ENCODE results near the gene SNAP47. TPM values are rescaled to one million over a fixed set of nuclear protein-coding genes. Genes with fewer than 3 reads are reported as not detected.

Gene SNAP47
- total and polyA plus RNA-seq, 9 of the 15 experiments (the other 6 are each of a cell fraction or from before 2014, with no cell fraction given), result 2.5 to 41.3 (median 32.6) TPM

DNA sequence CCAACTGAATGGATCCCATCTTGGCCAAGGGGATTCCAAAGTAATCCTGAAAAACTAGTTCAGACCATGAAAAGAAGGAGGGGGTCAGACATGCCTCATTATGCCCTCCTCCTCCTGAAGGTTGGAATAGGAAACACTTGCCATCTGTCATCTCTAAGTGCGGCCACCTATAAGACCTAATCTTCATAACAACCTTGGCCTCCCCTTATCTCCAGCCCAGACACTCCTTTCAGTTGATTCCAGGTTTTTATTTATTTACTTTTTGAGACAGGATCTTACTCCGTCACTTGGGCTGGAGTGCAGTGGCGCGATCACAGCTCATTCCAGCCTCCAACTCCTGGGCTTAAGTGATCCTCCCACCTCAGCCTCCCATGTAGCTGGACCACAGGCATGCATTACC lies 19.7 kb downstream of the SNAP47 start:
- peaks cover under 1% of the 10 kb centered on the region for H3K9me1 ChIP-seq (ENCODE audit: control insufficient read depth, insufficient read depth, low read length)
- no peak for FAIRE-seq
- H3K4me2 ChIP-seq (ENCODE audit: insufficient read depth, low read length), result no peak overlapping the region
- ATAC-seq, result peak; percentile 30; the same call in 2 of the 3 replicates
- H3K27ac ChIP-seq (ENCODE audit: extremely low read depth, low read depth, low read length), result no peak overlapping the region
- no peak for DNase-seq (ENCODE audit: extremely low read depth in 1 of 4, low spot score in 3 of 4)
- peaks cover 56% of the 10 kb centered on the region for H3K36me3 ChIP-seq (ENCODE audit: control insufficient read depth, insufficient read depth, low read length)
- peaks cover 10 to 21% of the 10 kb centered on the region in 2 experiments; a peak in 4 of 5 replicates for H3K4me1 ChIP-seq (replicated peaks in 1 of 2; ENCODE audit: control insufficient read depth in 2 of 2, insufficient read depth in 2 of 2, low read length in 2 of 2)
- in situ Hi-C loops (cut with MboI), result no loop called here
- no peak overlapping the region for H3K9ac ChIP-seq (ENCODE audit: insufficient read depth in 1 of 2, low read depth in 2 of 2, low read length in 2 of 2)
- no peak overlapping the region for H2AFZ ChIP-seq (ENCODE audit: low read depth, low read length)
- 77% methylated on average over 4 of the region's 4 CpGs for WGBS (ENCODE audit: insufficient coverage, low coverage, missing lambda C conversion rate)
- no TSS peak for BruUV-seq (replicated peaks)
- intact Hi-C loops (cut with micrococcal nuclease), result no loop called here
- H4K20me1 ChIP-seq (replicated peaks; ENCODE audit: control insufficient read depth, insufficient read depth, low read length), result peaks cover 8% of the 10 kb centered on the region
- peaks cover 49% of the 10 kb centered on the region for H3K79me2 ChIP-seq (ENCODE audit: control insufficient read depth, insufficient read depth, low read length)
- H3K4me3 ChIP-seq, result no peak overlapping the region
- ChIA-PET CTCF (ENCODE audit: low intra/inter-chr PET ratio) (no interaction called here), POLR2A (interaction anchor here (0.6 kb wide), 1 partner anchor 12 kb away, joined by 3 read pairs; no protein-coding TSS in a partner anchor)
- H3K27me3 ChIP-seq (ENCODE audit: control insufficient read depth in 2 of 2, insufficient read depth in 2 of 2, low read length in 2 of 2), result no peaks in the 10 kb centered on the region
- TF ChIP-seq, protein P1, sequence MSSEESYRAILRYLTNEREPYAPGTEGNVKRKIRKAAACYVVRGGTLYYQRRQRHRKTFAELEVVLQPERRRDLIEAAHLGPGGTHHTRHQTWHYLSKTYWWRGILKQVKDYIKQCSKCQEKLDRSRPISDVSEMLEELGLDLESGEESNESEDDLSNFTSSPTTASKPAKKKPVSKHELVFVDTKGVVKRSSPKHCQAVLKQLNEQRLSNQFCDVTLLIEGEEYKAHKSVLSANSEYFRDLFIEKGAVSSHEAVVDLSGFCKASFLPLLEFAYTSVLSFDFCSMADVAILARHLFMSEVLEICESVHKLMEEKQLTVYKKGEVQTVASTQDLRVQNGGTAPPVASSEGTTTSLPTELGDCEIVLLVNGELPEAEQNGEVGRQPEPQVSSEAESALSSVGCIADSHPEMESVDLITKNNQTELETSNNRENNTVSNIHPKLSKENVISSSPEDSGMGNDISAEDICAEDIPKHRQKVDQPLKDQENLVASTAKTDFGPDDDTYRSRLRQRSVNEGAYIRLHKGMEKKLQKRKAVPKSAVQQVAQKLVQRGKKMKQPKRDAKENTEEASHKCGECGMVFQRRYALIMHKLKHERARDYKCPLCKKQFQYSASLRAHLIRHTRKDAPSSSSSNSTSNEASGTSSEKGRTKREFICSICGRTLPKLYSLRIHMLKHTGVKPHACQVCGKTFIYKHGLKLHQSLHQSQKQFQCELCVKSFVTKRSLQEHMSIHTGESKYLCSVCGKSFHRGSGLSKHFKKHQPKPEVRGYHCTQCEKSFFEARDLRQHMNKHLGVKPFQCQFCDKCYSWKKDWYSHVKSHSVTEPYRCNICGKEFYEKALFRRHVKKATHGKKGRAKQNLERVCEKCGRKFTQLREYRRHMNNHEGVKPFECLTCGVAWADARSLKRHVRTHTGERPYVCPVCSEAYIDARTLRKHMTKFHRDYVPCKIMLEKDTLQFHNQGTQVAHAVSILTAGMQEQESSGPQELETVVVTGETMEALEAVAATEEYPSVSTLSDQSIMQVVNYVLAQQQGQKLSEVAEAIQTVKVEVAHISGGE (CRISPR knock-in tag; IDR thresholded peaks at IDR 0.05), result no peak
- TF ChIP-seq CBFA2T2 (conservative IDR thresholded peaks at IDR 0.05), result 0 out of 2 replicates have a peak, but pooled peaks have one; percentile 22
- TF ChIP-seq CBFA2T3 (IDR thresholded peaks at IDR 0.05), result peak; percentile 58
- no peak for TF ChIP-seq BMI1 (IDR thresholded peaks at IDR 0.05; ENCODE audit: low read length)
- TF ChIP-seq, protein P2, sequence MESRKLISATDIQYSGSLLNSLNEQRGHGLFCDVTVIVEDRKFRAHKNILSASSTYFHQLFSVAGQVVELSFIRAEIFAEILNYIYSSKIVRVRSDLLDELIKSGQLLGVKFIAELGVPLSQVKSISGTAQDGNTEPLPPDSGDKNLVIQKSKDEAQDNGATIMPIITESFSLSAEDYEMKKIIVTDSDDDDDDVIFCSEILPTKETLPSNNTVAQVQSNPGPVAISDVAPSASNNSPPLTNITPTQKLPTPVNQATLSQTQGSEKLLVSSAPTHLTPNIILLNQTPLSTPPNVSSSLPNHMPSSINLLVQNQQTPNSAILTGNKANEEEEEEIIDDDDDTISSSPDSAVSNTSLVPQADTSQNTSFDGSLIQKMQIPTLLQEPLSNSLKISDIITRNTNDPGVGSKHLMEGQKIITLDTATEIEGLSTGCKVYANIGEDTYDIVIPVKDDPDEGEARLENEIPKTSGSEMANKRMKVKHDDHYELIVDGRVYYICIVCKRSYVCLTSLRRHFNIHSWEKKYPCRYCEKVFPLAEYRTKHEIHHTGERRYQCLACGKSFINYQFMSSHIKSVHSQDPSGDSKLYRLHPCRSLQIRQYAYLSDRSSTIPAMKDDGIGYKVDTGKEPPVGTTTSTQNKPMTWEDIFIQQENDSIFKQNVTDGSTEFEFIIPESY (CRISPR knock-in tag; IDR thresholded peaks at IDR 0.05), result peak; percentile 74; the same call in 1 of the 2 replicates
- 0 out of 2 replicates have a peak, but pooled peaks have one; percentile 20 for TF ChIP-seq TEAD4 (IDR thresholded peaks at IDR 0.05; ENCODE audit: low read length)
- no peak for TF ChIP-seq TEAD4 (CRISPR knock-in tag; IDR thresholded peaks at IDR 0.05; ENCODE audit: borderline replicate concordance)
- TF ChIP-seq XRCC3 (IDR thresholded peaks at IDR 0.05), result no peak
- TF ChIP-seq TCF3 (CRISPR knock-in tag; IDR thresholded peaks at IDR 0.05), result peak; percentile 51
- TF ChIP-seq ARID1B (IDR thresholded peaks at IDR 0.05), result 0 out of 2 replicates have a peak, but pooled peaks have one; percentile 29
- TF ChIP-seq SMARCA4 (IDR thresholded peaks at IDR 0.05), result no peak
- TF ChIP-seq TAL1 (IDR thresholded peaks at IDR 0.05), result peak; percentile 35; the same call in 1 of the 2 replicates
- TF ChIP-seq ZC3H8 (IDR thresholded peaks at IDR 0.05), result no peak
- TF ChIP-seq DPF2 (IDR thresholded peaks at IDR 0.05), result peak; percentile 25; the same call in 1 of the 2 replicates
- TF ChIP-seq TARDBP (IDR thresholded peaks at IDR 0.05), result no peak
- H3K9me3 ChIP-seq (replicated peaks; ENCODE audit: control insufficient read depth, insufficient read depth, low read depth, low read length), result no peaks in the 10 kb centered on the region
